SK-N-MC (cell line): ENCODE measurements around the gene ZNF229.
"Not testable (repeated sequence)": the region's sequence is repeated elsewhere in the genome, so short reads cannot be mapped to it uniquely, and the experiment has no call there.

Experiments used
- EZH2 ChIP-seq: fragments of 200-600 bp; sonication (generic); IDR thresholded peaks from one replicate; pipeline ENCODE4 v1.6.1; 2017; ENCODE audit warnings: antibody characterized with exemption
- FOXP2 ChIP-seq: optimal IDR thresholded peaks from 2 replicates; pipeline ENCODE3; 2011; ENCODE audit warnings: mild to moderate bottlenecking, moderate library complexity; ENCODE audit not compliant: insufficient read depth; ENCODE audit errors: extremely low read length, control extremely low read depth
- POLR2AphosphoS5 ChIP-seq: IDR thresholded peaks from 2 replicates; pipeline ENCODE4 v1.6.1; 2012; ENCODE audit warnings: mild to moderate bottlenecking, low read depth, low read length, borderline replicate concordance

- TF ChIP-seq POLR2AphosphoS5, EZH2, FOXP2: not testable (repeated sequence)
Measured at GRCh38 chr19:44468730-44469129, 20.5 kb upstream of the ZNF229 start.
